HUES64 (cell line): Measurements from ENCODE around the gene RAPGEF5.

ENCODE experiments used
- H3K27ac ChIP-seq: 2 replicates; pipeline ENCODE4 v1.7.0; 2013; ENCODE audit warnings: low read depth, low read length, inconsistent platforms
- H3K27me3 ChIP-seq: 2 replicates; pipeline ENCODE4 v1.6.1; 2013; ENCODE audit warnings: mild to moderate bottlenecking, low read length; ENCODE audit not compliant: insufficient read depth
- H3K36me3 ChIP-seq: 2 replicates; pipeline ENCODE4 v1.6.1; 2013; ENCODE audit warnings: mild to moderate bottlenecking, low read length; ENCODE audit not compliant: insufficient read depth
- H3K4me1 ChIP-seq: 2 replicates; pipeline ENCODE4 v1.6.1; 2013; ENCODE audit warnings: mild to moderate bottlenecking, low read length, moderate library complexity; ENCODE audit not compliant: insufficient read depth
- H3K4me3 ChIP-seq: 2 replicates; pipeline ENCODE4 v1.5.1; 2013; ENCODE audit warnings: mild to moderate bottlenecking, low read length, moderate library complexity
- H3K9ac ChIP-seq: 2 replicates; pipeline ENCODE4 v1.6.1; 2013; ENCODE audit warnings: mild to moderate bottlenecking, low read depth, low read length
- H3K9me3 ChIP-seq: 2 replicates; pipeline ENCODE4 v1.6.1; 2013; ENCODE audit warnings: low read depth, low read length; ENCODE audit not compliant: insufficient read depth
- WGBS: fragments of 150-250, 120-280 bp; methylation state at CpG from one replicate; pipeline ENCODE4 v1.1.7; 2013; ENCODE audit warnings: missing lambda C conversion rate; 5-methylcytosine and 5-hydroxymethylcytosine counted together

The RAPGEF5 gene

DNA sequence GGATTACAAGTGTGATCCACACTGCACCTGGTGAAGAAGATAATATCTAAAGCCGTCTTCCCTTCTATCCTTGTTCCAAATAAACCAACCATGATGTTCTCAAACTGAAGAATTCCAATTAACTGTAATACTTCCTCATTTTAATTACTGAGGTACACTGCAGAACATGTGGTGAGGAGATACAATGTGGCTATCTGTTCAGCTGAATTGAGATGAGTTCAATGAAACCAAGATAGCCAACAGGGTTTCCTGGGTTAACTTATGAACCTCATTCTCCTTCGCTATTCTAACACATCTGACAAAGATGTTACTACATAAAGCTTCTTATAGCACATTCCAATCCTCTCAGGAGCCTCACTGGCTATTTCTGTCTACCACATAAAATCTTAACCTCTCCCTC is 75.5 kb downstream of the RAPGEF5 start:
- Histone ChIP-seq H3K27me3 (no peaks in the 10 kb centered on the region), H3K9ac (no peak overlapping the region), H3K36me3 (no peaks in the 10 kb centered on the region), H3K27ac (no peak overlapping the region), H3K9me3 (no peaks in the 10 kb centered on the region), H3K4me1 (no peaks in the 10 kb centered on the region), H3K4me3 (no peak overlapping the region)
- WGBS: 100% methylated on average over 2 of the region's 2 CpGs

DNA sequence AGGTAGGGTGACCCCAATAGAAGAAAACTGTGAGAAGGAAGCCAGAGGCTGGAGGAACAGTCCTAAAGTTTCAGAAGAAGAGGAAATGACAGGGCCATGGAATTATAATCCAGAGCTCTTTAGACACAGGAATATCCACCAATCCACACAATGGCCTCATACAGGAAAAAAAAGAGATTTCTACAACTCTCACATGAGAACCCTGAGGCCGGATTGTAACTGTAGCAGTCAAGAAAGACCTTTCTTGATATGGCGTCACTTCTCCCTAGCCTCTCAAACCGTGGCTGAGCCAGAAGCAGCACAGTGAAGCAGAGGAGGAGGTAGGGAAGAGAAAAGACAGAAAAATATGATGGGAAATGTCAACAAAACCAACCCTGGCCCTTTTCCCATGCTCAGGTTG is 76.9 kb downstream of the RAPGEF5 start:
- Histone ChIP-seq H3K9me3 (no peaks in the 10 kb centered on the region), H3K27me3 (no peaks in the 10 kb centered on the region), H3K27ac (no peak overlapping the region), H3K9ac (no peak overlapping the region), H3K4me1 (no peaks in the 10 kb centered on the region), H3K4me3 (no peak overlapping the region), H3K36me3 (no peaks in the 10 kb centered on the region)
- WGBS: 88% methylated on average over 3 of the region's 3 CpGs

DNA sequence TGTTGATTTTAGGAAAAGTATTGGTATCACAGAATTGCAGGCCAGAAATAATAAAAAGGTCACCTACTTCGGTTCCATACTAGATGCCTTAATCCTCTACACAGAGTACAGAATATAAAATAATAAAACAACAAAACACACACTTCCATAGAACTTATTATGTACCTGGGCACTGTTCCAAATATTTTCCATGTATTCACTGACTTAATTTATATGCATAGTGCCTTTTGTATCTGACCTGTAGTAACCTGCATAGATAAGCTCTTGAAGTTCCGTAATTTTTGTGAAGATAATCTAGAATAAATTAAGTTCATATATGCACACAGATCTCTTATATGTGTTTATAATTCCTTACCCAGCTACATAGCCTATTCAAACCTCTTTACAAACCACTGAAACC is 78.3 kb downstream of the RAPGEF5 start:
- Histone ChIP-seq H3K9me3 (no peaks in the 10 kb centered on the region), H3K36me3 (no peaks in the 10 kb centered on the region), H3K4me1 (no peaks in the 10 kb centered on the region), H3K4me3 (no peak overlapping the region), H3K9ac (no peak overlapping the region), H3K27ac (no peak overlapping the region), H3K27me3 (no peaks in the 10 kb centered on the region)
- whole genome bisulfite sequencing: 90% methylated on average over 1 of the region's 2 CpGs

DNA sequence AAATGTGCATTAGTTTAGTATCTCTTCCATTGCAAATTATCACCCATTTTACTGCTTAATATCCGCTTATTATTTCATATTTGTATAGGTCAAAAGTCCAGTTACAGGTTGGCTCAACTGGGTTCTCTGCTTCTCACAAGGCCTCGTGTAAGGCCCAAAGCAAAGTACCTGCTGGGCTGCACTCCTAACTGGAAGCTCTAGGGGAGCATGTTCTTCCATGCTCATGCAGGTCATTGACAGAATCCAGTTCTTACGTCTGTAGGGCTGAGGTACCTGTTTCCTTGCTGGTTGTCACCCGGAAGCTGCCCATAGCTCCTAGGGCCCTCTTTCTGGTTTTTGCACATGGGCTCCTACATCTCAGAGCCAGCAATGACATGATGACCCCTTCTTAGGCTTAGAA is 79.6 kb downstream of the RAPGEF5 start:
- no peaks in the 10 kb centered on the region for H3K9me3 ChIP-seq
- no peak overlapping the region for H3K9ac ChIP-seq
- no peaks in the 10 kb centered on the region for H3K4me1 ChIP-seq
- no peaks in the 10 kb centered on the region for H3K27me3 ChIP-seq
- WGBS: 93% methylated on average over 4 of the region's 4 CpGs
- no peaks in the 10 kb centered on the region for H3K36me3 ChIP-seq
- H3K4me3 ChIP-seq: no peak overlapping the region
- no peak overlapping the region for H3K27ac ChIP-seq

DNA sequence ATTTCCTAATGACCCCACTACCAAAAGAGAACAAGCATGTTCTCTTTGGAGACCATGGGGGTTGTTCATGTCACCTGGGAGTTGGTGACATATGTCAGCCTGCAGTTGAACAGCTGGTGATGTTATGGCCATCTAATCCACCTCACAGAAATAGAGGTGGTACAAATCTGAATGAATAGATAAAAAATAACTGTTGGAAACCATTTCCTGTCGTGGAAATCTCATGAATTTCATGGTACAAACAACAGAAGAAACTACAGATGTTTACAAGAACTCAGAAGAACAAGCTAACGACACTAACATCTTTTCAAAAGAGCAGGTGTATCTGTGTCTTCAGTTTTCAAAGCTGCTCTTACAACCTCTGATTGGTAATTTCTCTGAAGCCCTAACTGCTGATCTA is 81.3 kb downstream of the RAPGEF5 start:
- Histone ChIP-seq H3K4me3 (no peak overlapping the region), H3K9me3 (no peaks in the 10 kb centered on the region), H3K27ac (no peak overlapping the region), H3K9ac (no peak overlapping the region), H3K36me3 (no peaks in the 10 kb centered on the region), H3K27me3 (no peaks in the 10 kb centered on the region), H3K4me1 (no peaks in the 10 kb centered on the region)
- 87% methylated on average over 2 of the region's 2 CpGs for WGBS

DNA sequence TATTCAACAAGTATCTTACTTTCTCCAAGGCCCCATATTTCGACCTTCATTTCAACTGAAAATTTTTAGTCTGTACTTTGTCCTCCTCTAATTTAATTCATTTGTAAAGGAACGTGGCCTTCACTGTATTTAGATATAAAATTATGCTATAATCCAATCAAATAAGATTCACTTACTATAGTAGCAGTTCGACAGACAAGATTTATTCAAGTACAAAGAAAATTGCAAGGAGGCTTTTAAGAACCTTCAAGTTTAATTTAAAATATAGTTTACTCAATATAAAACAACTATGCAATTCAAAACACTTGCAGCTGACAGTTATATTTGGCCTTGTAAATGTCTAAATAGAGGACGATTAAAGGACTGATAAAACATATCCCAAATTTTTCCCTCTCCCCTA is 85.6 kb downstream of the RAPGEF5 start:
- Histone ChIP-seq H3K27me3 (no peaks in the 10 kb centered on the region), H3K36me3 (no peaks in the 10 kb centered on the region), H3K27ac (no peak overlapping the region), H3K9ac (no peak overlapping the region), H3K4me1 (peaks cover 24% of the 10 kb centered on the region), H3K4me3 (no peak overlapping the region), H3K9me3 (no peaks in the 10 kb centered on the region)
- WGBS: 94% methylated on average over 2 of the region's 4 CpGs

DNA sequence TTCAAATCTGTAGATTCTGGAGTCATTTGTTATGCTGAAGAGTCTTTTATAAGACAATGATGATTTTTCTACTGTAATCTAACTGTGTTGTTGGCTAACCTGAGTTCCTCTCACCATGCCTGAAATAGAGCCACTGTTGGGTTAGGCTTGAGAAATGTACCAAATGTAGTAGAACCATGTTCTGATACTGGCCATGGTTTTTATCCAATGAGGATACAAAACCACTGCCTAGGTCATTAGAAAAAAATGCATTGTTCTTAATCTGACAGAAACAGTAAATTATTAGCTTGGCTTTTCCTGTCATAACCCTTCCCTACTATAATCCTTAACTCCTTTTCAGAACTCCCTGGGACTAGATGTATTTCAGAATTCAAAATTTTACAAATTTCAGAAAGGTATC is 86.6 kb downstream of the RAPGEF5 start:
- no peak overlapping the region for H3K9ac ChIP-seq
- H3K4me1 ChIP-seq: peaks cover 24% of the 10 kb centered on the region
- no peaks in the 10 kb centered on the region for H3K36me3 ChIP-seq
- H3K9me3 ChIP-seq: no peaks in the 10 kb centered on the region
- H3K27me3 ChIP-seq: no peaks in the 10 kb centered on the region
- no peak overlapping the region for H3K27ac ChIP-seq
- H3K4me3 ChIP-seq: no peak overlapping the region

DNA sequence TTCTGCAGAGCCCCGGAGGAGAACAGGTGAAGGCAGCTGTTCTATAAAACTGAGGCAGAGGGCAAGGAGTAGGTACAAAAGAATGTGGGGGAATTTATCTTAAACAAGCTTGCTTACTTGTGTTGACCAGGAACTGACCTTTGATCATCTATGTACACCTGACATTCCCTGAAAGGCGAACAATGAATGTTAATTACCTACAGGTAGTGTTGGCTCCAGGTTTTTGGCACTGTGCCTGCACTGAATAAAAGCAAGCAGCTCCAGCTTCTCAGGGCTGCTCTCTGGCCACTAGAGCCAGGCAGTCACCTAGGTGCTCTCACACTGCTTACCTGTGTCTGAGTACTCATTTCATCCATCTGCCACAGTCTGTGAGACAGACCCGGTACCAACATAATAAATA is 87.0 kb downstream of the RAPGEF5 start:
- H3K4me1 ChIP-seq: peaks cover 24% of the 10 kb centered on the region
- H3K27me3 ChIP-seq: no peaks in the 10 kb centered on the region
- no peak overlapping the region for H3K4me3 ChIP-seq
- no peak overlapping the region for H3K27ac ChIP-seq
- 91% methylated on average over 3 of the region's 3 CpGs for WGBS
- no peak overlapping the region for H3K9ac ChIP-seq
- H3K36me3 ChIP-seq: no peaks in the 10 kb centered on the region
- H3K9me3 ChIP-seq: no peaks in the 10 kb centered on the region

DNA sequence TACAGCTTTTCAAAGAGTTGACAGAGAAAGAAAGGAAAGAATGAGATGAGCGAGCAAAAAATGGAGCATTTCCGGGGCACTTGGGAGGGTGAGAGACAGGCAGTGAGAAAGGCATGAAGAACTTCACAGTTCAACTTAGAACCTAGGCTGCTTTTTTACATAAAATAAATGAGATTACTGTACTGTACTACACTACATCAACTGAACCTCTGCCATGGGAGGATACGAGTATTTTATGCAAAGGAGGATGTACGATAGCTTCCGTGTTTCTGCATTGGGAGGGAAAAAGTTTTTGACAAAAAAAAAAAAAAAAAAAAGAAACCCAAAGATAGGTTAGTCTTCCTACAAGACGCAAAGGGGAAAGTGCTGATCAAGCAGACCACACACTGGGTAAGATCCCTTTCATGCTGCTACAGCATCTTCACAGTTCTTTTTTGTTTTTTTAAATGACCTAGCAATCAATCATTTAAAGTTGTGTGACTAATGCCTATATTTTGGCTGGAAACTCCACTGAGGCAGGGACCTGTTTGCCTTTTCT is 88.0 kb downstream of the RAPGEF5 start:
- Histone ChIP-seq H3K4me3 (no peak overlapping the region), H3K27me3 (no peaks in the 10 kb centered on the region), H3K36me3 (no peaks in the 10 kb centered on the region), H3K4me1 (peaks cover 24% of the 10 kb centered on the region), H3K27ac (no peak overlapping the region; the same call in 1 of the 2 replicates), H3K9me3 (no peaks in the 10 kb centered on the region), H3K9ac (no peak overlapping the region)
- WGBS: 71% methylated on average over 3 of the region's 6 CpGs

DNA sequence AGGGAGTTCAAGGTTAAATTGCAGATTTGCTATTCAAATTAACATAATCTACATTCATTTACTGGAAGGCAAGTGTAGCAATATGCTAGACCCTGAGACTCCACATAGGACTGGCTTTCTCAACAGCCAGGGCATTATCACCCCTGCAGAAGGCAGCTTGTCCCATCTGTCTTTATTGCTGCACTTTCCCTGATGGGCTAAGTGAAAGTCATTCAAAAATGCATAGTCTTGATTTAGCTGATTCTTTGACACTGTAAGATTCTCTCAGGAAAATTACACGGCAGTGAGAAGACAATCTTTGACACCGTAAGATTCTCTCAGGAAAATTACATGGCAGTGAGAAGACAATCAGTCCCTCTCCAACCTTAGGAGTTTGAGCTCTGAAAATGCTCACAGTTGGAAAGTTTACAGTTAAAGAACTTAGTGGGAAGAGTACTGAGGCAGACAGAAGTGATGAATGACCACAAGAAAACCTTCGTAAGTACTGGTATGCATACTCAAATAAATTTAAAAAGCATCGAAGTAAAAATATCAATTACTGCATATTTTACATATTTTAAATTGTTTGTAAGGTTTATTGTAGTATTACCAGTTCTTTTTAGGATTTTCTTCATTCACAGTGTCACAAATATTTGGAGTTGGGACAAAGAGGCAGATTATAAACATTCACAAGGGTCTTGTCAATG is 88.9 kb downstream of the RAPGEF5 start:
- Histone ChIP-seq H3K9me3 (no peaks in the 10 kb centered on the region), H3K4me1 (peaks cover 24% of the 10 kb centered on the region), H3K27me3 (no peaks in the 10 kb centered on the region), H3K36me3 (no peaks in the 10 kb centered on the region), H3K4me3 (no peak overlapping the region), H3K9ac (no peak overlapping the region), H3K27ac (no peak overlapping the region; the same call in 1 of the 2 replicates)
- WGBS: 78% methylated on average over 3 of the region's 4 CpGs

DNA sequence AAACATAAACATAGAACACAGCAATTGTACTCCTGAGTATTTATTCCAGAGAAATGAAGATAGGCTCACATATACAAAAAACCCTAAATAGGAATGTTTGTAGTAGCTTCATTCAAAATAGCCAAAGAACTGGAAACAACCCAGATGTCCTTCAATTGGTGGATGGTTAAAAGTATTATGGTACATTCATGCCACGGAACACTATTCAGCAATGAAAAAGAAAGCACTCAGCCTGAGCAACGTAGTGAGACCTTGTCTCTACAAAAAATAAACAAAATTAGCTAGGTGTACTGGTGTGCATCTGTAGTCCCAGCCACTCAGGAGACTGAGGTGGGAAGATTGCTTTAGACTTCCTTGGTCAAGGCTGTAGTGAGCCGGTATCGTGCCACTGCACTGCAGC is 94.4 kb downstream of the RAPGEF5 start:
- no peaks in the 10 kb centered on the region for H3K27me3 ChIP-seq
- 99% methylated on average over 4 of the region's 4 CpGs for WGBS
- no peak overlapping the region for H3K9ac ChIP-seq
- H3K4me1 ChIP-seq: peaks cover under 1% of the 10 kb centered on the region
- no peaks in the 10 kb centered on the region for H3K36me3 ChIP-seq
- H3K4me3 ChIP-seq: no peak overlapping the region
- no peak overlapping the region for H3K27ac ChIP-seq
- no peaks in the 10 kb centered on the region for H3K9me3 ChIP-seq
